Duodenal mucosa (tissue), 2 donors: ENCODE data around the gene IL19.

Experiments used
- H3K27ac ChIP-seq: one replicate; pipeline ENCODE4 v1.7.0; 2013; ENCODE audit warnings: low read depth, low read length
- H3K27me3 ChIP-seq, 2 donors: one replicate each; pipeline ENCODE4 v1.7.0; 2013; ENCODE audit warnings: low read length in 2 of 2, control low read depth in 1 of 2; ENCODE audit not compliant: insufficient read depth in 2 of 2, control insufficient read depth in 1 of 2
- H3K36me3 ChIP-seq, 2 donors: one replicate each; pipeline ENCODE4 v1.7.0; 2013; ENCODE audit warnings: low read length in 2 of 2, control low read depth in 1 of 2; ENCODE audit not compliant: insufficient read depth in 2 of 2, control insufficient read depth in 1 of 2
- H3K4me1 ChIP-seq, 2 donors: one replicate each; pipeline ENCODE4 v1.7.0; 2013; ENCODE audit warnings: low read length in 2 of 2, control low read depth in 1 of 2; ENCODE audit not compliant: insufficient read depth in 2 of 2, control insufficient read depth in 1 of 2
- H3K4me3 ChIP-seq, 2 donors: one replicate each; pipeline ENCODE4 v1.7.0; 2013; ENCODE audit warnings: low read length in 2 of 2, low read depth in 1 of 2
- H3K9ac ChIP-seq, 2 donors: one replicate each; pipeline ENCODE4 v1.7.0; 2013; ENCODE audit warnings: low read length in 2 of 2, low read depth in 1 of 2
- H3K9me3 ChIP-seq, 2 donors: one replicate each; pipeline ENCODE4 v1.7.0; 2013; ENCODE audit warnings: low read length in 2 of 2, control low read depth in 1 of 2; ENCODE audit not compliant: control insufficient read depth in 1 of 2

Gene IL19

GRCh38 chr1:206867239-206867638 is 96.7 kb downstream of the IL19 start:
- H3K4me1 ChIP-seq, result no peaks in the 10 kb centered on the region
- peaks cover 2 to 4% of the 10 kb centered on the region in 2 donors for H3K9me3 ChIP-seq
- no peaks in the 10 kb centered on the region for H3K36me3 ChIP-seq
- peaks cover 2 to 7% of the 10 kb centered on the region in 2 donors for H3K27me3 ChIP-seq
- no peak overlapping the region for H3K4me3 ChIP-seq
- no peak overlapping the region for H3K27ac ChIP-seq
- H3K9ac ChIP-seq, result no peak overlapping the region

GRCh38 chr1:206867716-206868115 is 97.1 kb downstream of the IL19 start:
- Histone ChIP-seq H3K36me3 (no peaks in the 10 kb centered on the region), H3K9me3 (peaks cover 2 to 7% of the 10 kb centered on the region in 2 donors), H3K27me3 (peaks cover 2 to 7% of the 10 kb centered on the region in 2 donors), H3K9ac (no peak overlapping the region), H3K4me1 (no peaks in the 10 kb centered on the region), H3K4me3 (no peak overlapping the region), H3K27ac (no peak overlapping the region)

- no peak overlapping the region for H3K9ac ChIP-seq
- no peak overlapping the region for H3K27ac ChIP-seq
- H3K4me1 ChIP-seq, result no peaks in the 10 kb centered on the region
- no peak overlapping the region for H3K4me3 ChIP-seq
- H3K9me3 ChIP-seq, result peaks cover 2 to 7% of the 10 kb centered on the region in 2 donors
- peaks cover 2 to 7% of the 10 kb centered on the region in 2 donors for H3K27me3 ChIP-seq
- no peaks in the 10 kb centered on the region for H3K36me3 ChIP-seq
Measured at GRCh38 chr1:206868264-206868663, 97.7 kb downstream of the IL19 start.

GRCh38 chr1:206872139-206872538 is 101.6 kb downstream of the IL19 start:
- H3K27me3 ChIP-seq, result peaks cover 2 to 3% of the 10 kb centered on the region in 2 donors
- H3K4me3 ChIP-seq, result no peak overlapping the region
- H3K4me1 ChIP-seq, result no peaks in the 10 kb centered on the region
- peaks cover 6 to 14% of the 10 kb centered on the region in 2 donors for H3K9me3 ChIP-seq
- no peaks in the 10 kb centered on the region for H3K36me3 ChIP-seq
- no peak overlapping the region for H3K9ac ChIP-seq
- no peak overlapping the region for H3K27ac ChIP-seq

GRCh38 chr1:206873603-206874188 is 103.1 kb downstream of the IL19 start:
- no peak overlapping the region for H3K27ac ChIP-seq
- no peaks in the 10 kb centered on the region for H3K36me3 ChIP-seq

GRCh38 chr1:206875752-206876377 is 105.3 kb downstream of the IL19 start:
- Histone ChIP-seq H3K36me3 (no peaks in the 10 kb centered on the region), H3K9ac (no peak overlapping the region)

More at GRCh38 chr1:206873603-206874188, 103.1 kb downstream of the IL19 start:
- H3K9me3 ChIP-seq, result peaks cover 14 to 21% of the 10 kb centered on the region in 2 donors
- H3K4me3 ChIP-seq, result no peak overlapping the region
- H3K9ac ChIP-seq, result no peak overlapping the region
- H3K27me3 ChIP-seq, result peaks cover 0 to 2% of the 10 kb centered on the region in 2 donors
- H3K4me1 ChIP-seq, result no peaks in the 10 kb centered on the region

GRCh38 chr1:206878456-206878855 is 107.9 kb downstream of the IL19 start:
- Histone ChIP-seq H3K27ac (no peak overlapping the region), H3K27me3 (no peaks in the 10 kb centered on the region), H3K4me3 (no peak overlapping the region), H3K9me3 (peaks cover 13 to 15% of the 10 kb centered on the region in 2 donors), H3K4me1 (no peaks in the 10 kb centered on the region), H3K9ac (no peak overlapping the region), H3K36me3 (no peaks in the 10 kb centered on the region)

More at GRCh38 chr1:206875752-206876377, 105.3 kb downstream of the IL19 start:
- no peak overlapping the region for H3K4me3 ChIP-seq
- H3K27ac ChIP-seq, result no peak overlapping the region
- peaks cover 15 to 21% of the 10 kb centered on the region in 2 donors for H3K9me3 ChIP-seq
- no peaks in the 10 kb centered on the region for H3K27me3 ChIP-seq
- H3K4me1 ChIP-seq, result no peaks in the 10 kb centered on the region

- no peak overlapping the region for H3K4me3 ChIP-seq
- no peaks in the 10 kb centered on the region for H3K27me3 ChIP-seq
- no peaks in the 10 kb centered on the region for H3K36me3 ChIP-seq
- no peaks in the 10 kb centered on the region for H3K4me1 ChIP-seq
- no peak overlapping the region for H3K27ac ChIP-seq
- H3K9me3 ChIP-seq, result peaks cover 13 to 15% of the 10 kb centered on the region in 2 donors
- H3K9ac ChIP-seq, result no peak overlapping the region
Measured at GRCh38 chr1:206880314-206880713, 109.7 kb downstream of the IL19 start.

- Histone ChIP-seq H3K27me3 (no peaks in the 10 kb centered on the region), H3K9me3 (peaks cover 7 to 8% of the 10 kb centered on the region in 2 donors), H3K36me3 (no peaks in the 10 kb centered on the region), H3K4me1 (no peaks in the 10 kb centered on the region), H3K27ac (no peak overlapping the region), H3K4me3 (no peak overlapping the region), H3K9ac (no peak overlapping the region)
Measured at GRCh38 chr1:206882555-206882954, 112.0 kb downstream of the IL19 start.

GRCh38 chr1:206883160-206883559 is 112.6 kb downstream of the IL19 start:
- Histone ChIP-seq H3K4me1 (no peaks in the 10 kb centered on the region), H3K27ac (no peak overlapping the region), H3K36me3 (no peaks in the 10 kb centered on the region)

More at GRCh38 chr1:206883160-206883559, 112.6 kb downstream of the IL19 start:
- H3K27me3 ChIP-seq, result no peaks in the 10 kb centered on the region
- no peak overlapping the region for H3K4me3 ChIP-seq
- no peak overlapping the region for H3K9ac ChIP-seq
- peaks cover 5 to 6% of the 10 kb centered on the region in 2 donors for H3K9me3 ChIP-seq
